ENCODE results near the gene ABCC1.
A peak's percentile ranks its signal among the peaks of the same experiment; 100 is the strongest.
"Not testable (repeated sequence)": the region's sequence is repeated elsewhere in the genome, so short reads cannot be mapped to it uniquely, and the experiment has no call there.

ABCC1 gene

DNA sequence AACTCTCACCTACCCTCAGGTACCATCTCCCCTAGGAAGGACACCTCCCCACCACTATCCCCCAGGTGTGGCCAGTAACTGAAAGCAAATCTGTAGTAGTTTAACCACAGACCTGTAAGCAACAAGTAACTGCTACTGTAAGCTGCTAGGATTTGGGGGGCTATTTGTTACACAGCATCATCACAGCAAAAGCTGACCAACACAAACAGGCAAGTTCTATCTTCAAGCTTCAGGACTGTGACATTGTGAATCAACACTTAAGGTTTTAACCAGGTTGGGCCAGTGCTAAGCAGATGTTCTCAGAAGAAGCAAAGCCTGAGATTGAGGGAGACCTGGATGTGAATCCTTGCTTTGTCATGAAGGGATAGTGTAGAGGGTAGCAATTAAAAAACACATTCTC, 226.9 kb downstream of the ABCC1 start:
- TF ChIP-seq, protein P1, sequence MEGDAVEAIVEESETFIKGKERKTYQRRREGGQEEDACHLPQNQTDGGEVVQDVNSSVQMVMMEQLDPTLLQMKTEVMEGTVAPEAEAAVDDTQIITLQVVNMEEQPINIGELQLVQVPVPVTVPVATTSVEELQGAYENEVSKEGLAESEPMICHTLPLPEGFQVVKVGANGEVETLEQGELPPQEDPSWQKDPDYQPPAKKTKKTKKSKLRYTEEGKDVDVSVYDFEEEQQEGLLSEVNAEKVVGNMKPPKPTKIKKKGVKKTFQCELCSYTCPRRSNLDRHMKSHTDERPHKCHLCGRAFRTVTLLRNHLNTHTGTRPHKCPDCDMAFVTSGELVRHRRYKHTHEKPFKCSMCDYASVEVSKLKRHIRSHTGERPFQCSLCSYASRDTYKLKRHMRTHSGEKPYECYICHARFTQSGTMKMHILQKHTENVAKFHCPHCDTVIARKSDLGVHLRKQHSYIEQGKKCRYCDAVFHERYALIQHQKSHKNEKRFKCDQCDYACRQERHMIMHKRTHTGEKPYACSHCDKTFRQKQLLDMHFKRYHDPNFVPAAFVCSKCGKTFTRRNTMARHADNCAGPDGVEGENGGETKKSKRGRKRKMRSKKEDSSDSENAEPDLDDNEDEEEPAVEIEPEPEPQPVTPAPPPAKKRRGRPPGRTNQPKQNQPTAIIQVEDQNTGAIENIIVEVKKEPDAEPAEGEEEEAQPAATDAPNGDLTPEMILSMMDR (IDR thresholded peaks at IDR 0.05; ENCODE audit: low read depth, low read length) = no peak
- no peak overlapping the region for H3K4me3 ChIP-seq (ENCODE audit: low read depth, low read length)

GRCh38 chr16:16178455-16179162, 229.2 kb downstream of the ABCC1 start:
- TF ChIP-seq, protein P1 (IDR thresholded peaks at IDR 0.05; ENCODE audit: low read depth, low read length) = no peak
- no peak overlapping the region for H3K4me3 ChIP-seq (ENCODE audit: low read depth, low read length)

DNA sequence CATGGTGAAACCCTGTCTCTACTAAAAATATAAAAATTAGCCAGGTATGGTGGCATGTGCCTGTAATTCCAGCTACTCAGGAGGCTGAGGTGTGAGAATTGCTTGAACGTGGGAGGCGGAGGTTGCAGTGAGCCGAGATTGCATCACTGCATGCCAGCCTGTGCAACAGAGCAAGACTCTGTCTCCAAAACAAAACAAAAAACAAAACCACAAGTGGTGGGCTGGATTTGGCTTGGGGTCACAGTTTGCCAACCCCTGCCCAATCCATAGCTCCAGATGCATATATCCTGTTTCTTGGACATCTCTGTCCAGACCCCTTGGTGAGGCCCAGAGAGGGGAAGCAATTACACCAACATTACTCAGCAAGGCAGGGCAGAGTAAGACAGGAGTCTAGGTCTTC, 232.3 kb downstream of the ABCC1 start:
- not testable (repeated sequence) for H3K4me3 ChIP-seq (ENCODE audit: low read depth, low read length)

DNA sequence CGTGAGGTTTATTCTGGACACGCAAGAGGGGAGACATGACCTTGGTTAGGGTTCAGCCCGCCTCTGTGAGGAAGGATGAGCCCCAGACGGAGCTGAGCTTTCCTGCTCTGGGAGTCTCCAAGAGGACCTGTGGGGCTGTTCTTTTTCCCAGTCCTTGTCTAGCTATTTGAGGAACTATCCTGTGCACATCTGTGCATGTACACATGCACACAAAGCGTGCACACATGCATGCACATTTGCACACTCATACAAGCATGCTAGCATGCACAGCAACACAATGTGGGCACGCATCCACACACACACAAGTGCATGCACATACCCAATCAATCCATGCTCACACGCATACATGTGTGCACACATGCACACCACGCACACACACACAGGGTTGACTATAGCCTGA, 233.5 kb downstream of the ABCC1 start:
- TF ChIP-seq, protein P1 (IDR thresholded peaks at IDR 0.05; ENCODE audit: low read depth, low read length) = no peak
- H3K4me3 ChIP-seq (ENCODE audit: low read depth, low read length) = no peak overlapping the region

DNA sequence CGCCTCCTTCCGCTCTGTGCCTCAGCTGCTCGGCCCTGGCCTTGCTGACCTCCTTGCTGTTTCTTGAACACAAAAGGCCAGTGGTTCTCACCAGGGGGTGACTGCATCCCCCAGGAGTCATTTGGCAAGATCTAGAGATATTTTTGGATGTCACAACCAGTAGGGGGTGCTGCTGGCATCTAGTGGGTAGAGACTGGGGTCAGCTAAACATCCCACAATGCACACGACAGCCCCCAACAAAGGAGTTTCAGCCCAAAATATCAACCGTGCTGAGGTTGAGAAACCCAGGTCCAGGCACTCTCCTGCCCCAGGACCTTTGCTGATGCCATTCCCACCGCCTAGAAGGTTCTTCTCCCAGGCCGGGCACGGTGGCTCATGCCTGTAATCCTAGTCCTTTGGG, 234.1 kb downstream of the ABCC1 start:
- H3K4me3 ChIP-seq (ENCODE audit: low read depth, low read length) = no peak overlapping the region
- TF ChIP-seq, protein P1 (IDR thresholded peaks at IDR 0.05; ENCODE audit: low read depth, low read length) = peak; percentile 13; the same call in 1 of the 2 replicates

DNA sequence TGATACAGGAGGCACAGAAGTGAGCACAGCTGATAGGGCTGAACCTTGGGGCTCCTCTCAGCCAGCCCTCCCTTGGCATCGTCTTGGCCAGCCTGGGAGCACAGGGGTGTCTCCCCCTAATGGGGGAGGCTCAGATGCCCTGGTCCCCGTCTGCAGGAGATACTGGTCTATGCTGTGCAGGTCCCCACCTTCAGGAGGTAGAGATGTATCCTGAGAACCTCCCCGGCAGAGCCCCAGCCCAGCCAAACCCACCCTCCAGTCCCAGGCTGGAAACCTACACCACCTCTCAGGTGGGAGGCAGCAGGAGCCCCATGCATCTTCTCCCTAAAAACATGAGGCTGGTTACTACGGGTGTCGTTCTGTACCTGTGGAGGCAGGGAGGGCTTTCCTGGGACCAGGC, 235.2 kb downstream of the ABCC1 start:
- no peak overlapping the region for H3K4me3 ChIP-seq (ENCODE audit: low read depth, low read length)
- TF ChIP-seq, protein P1 (IDR thresholded peaks at IDR 0.05; ENCODE audit: low read depth, low read length) = no peak

- H3K4me3 ChIP-seq (ENCODE audit: low read depth, low read length) = no peak overlapping the region
- TF ChIP-seq, protein P1 (IDR thresholded peaks at IDR 0.05; ENCODE audit: low read depth, low read length) = no peak
Observed at GRCh38 chr16:16185095-16185494, 235.7 kb downstream of the ABCC1 start.

GRCh38 chr16:16186820-16187219, 237.4 kb downstream of the ABCC1 start:
- TF ChIP-seq, protein P1 (IDR thresholded peaks at IDR 0.05; ENCODE audit: low read depth, low read length) = no peak
- no peak overlapping the region for H3K4me3 ChIP-seq (ENCODE audit: low read depth, low read length)

Measured in WI38 (cell line).